ENCODE results near the gene BABAM2.
"Not testable (repeated sequence)": the region's sequence is repeated elsewhere in the genome, so short reads cannot be mapped to it uniquely, and the experiment has no call there.

BABAM2 gene

GRCh38 chr2:28011322-28011737 lies 120.8 kb downstream of the BABAM2 start:
- TF ChIP-seq CTCF (IDR thresholded peaks at IDR 0.05; ENCODE audit: insufficient read depth, low read length, poor library complexity, severe bottlenecking) = no peak
- no peak for TF ChIP-seq EZH2phosphoT487 (conservative IDR thresholded peaks at IDR 0.05; ENCODE audit: low read length)

GRCh38 chr2:28018474-28018873 lies 127.9 kb downstream of the BABAM2 start:
- H2AFZ ChIP-seq (ENCODE audit: low read depth, low read length, severe bottlenecking); H3K9ac ChIP-seq (ENCODE audit: low read length); H3K4me2 ChIP-seq (ENCODE audit: low read depth, low read length, poor library complexity, severe bottlenecking); H3K27ac ChIP-seq (ENCODE audit: low read depth, low read length); H3K9me2 ChIP-seq (replicated peaks; ENCODE audit: insufficient read depth, low read length); H3K79me2 ChIP-seq (ENCODE audit: insufficient read depth, low read length); H3K4me3 ChIP-seq (ENCODE audit: insufficient read depth, low read length, poor library complexity, severe bottlenecking); H3F3A ChIP-seq (ENCODE audit: insufficient read depth); H3K36me3 ChIP-seq (ENCODE audit: low read length); H4K20me1 ChIP-seq (ENCODE audit: low read depth, low read length); H3K27me3 ChIP-seq (ENCODE audit: low read length); H3K9me3 ChIP-seq (ENCODE audit: insufficient read depth, low read length): not testable (repeated sequence)

More at GRCh38 chr2:28011322-28011737, 120.8 kb downstream of the BABAM2 start:
- no peak overlapping the region for H2AFZ ChIP-seq (ENCODE audit: low read depth, low read length, severe bottlenecking)
- no peaks in the 10 kb centered on the region for H3K9me3 ChIP-seq (ENCODE audit: insufficient read depth, low read length)
- H3K4me3 ChIP-seq (ENCODE audit: insufficient read depth, low read length, poor library complexity, severe bottlenecking) = no peak overlapping the region
- no peak overlapping the region for H3K27ac ChIP-seq (ENCODE audit: low read depth, low read length)
- no peaks in the 10 kb centered on the region for H4K20me1 ChIP-seq (ENCODE audit: low read depth, low read length)
- H3K4me2 ChIP-seq (ENCODE audit: low read depth, low read length, poor library complexity, severe bottlenecking) = no peak overlapping the region
- no peaks in the 10 kb centered on the region for H3K36me3 ChIP-seq (ENCODE audit: low read length)
- H3K9ac ChIP-seq (ENCODE audit: low read length) = no peak overlapping the region
- H3K9me2 ChIP-seq (replicated peaks; ENCODE audit: insufficient read depth, low read length) = no peaks in the 10 kb centered on the region
- no peaks in the 10 kb centered on the region for H3K79me2 ChIP-seq (ENCODE audit: insufficient read depth, low read length)
- no peaks in the 10 kb centered on the region for H3K27me3 ChIP-seq (ENCODE audit: low read length)
- no peaks in the 10 kb centered on the region for H3F3A ChIP-seq (ENCODE audit: insufficient read depth)

- H3K79me2 ChIP-seq (ENCODE audit: insufficient read depth, low read length); H3K4me3 ChIP-seq (ENCODE audit: insufficient read depth, low read length, poor library complexity, severe bottlenecking); H4K20me1 ChIP-seq (ENCODE audit: low read depth, low read length); H3K9ac ChIP-seq (ENCODE audit: low read length); H3K27me3 ChIP-seq (ENCODE audit: low read length); H3K9me3 ChIP-seq (ENCODE audit: insufficient read depth, low read length); H3K9me2 ChIP-seq (replicated peaks; ENCODE audit: insufficient read depth, low read length); H3K36me3 ChIP-seq (ENCODE audit: low read length); H3K4me2 ChIP-seq (ENCODE audit: low read depth, low read length, poor library complexity, severe bottlenecking); H2AFZ ChIP-seq (ENCODE audit: low read depth, low read length, severe bottlenecking); H3K27ac ChIP-seq (ENCODE audit: low read depth, low read length); H3F3A ChIP-seq (ENCODE audit: insufficient read depth): not testable (repeated sequence)
These were observed 129.0 kb downstream of the BABAM2 start for GRCh38 chr2:28019521-28019920.

GRCh38 chr2:28021898-28022297 lies 131.4 kb downstream of the BABAM2 start:
- TF ChIP-seq CTCF (IDR thresholded peaks at IDR 0.05; ENCODE audit: insufficient read depth, low read length, poor library complexity, severe bottlenecking) = no peak
- Histone ChIP-seq H3K4me2 (ENCODE audit: low read depth, low read length, poor library complexity, severe bottlenecking) (no peak overlapping the region), H3K36me3 (ENCODE audit: low read length) (no peaks in the 10 kb centered on the region)

More at GRCh38 chr2:28021898-28022297, 131.4 kb downstream of the BABAM2 start:
- no peaks in the 10 kb centered on the region for H3K79me2 ChIP-seq (ENCODE audit: insufficient read depth, low read length)
- no peaks in the 10 kb centered on the region for H3K27me3 ChIP-seq (ENCODE audit: low read length)
- no peaks in the 10 kb centered on the region for H4K20me1 ChIP-seq (ENCODE audit: low read depth, low read length)
- no peak overlapping the region for H3K4me3 ChIP-seq (ENCODE audit: insufficient read depth, low read length, poor library complexity, severe bottlenecking)
- no peaks in the 10 kb centered on the region for H3K9me3 ChIP-seq (ENCODE audit: insufficient read depth, low read length)
- no peaks in the 10 kb centered on the region for H3K9me2 ChIP-seq (replicated peaks; ENCODE audit: insufficient read depth, low read length)
- H3F3A ChIP-seq (ENCODE audit: insufficient read depth) = no peaks in the 10 kb centered on the region
- no peak overlapping the region for H2AFZ ChIP-seq (ENCODE audit: low read depth, low read length, severe bottlenecking)
- no peak overlapping the region for H3K9ac ChIP-seq (ENCODE audit: low read length)
- no peak overlapping the region for H3K27ac ChIP-seq (ENCODE audit: low read depth, low read length)

All from SU-DHL-6 (cell line).